K562 (cell line): ENCODE measurements around the gene TCF3. TPM values are rescaled to one million over a fixed set of nuclear protein-coding genes. Genes with fewer than 3 reads are reported as not detected.

Source experiments
- ATAC-seq: fragments of 200-7000 bp; cut with Tn5 transposase; 3 replicates; pipeline ENCODE4 v1.9.1; 2020; ENCODE audit warnings: moderate library complexity
- BruUV-seq: library from RNA; stranded (reverse); fragments of 400-500 nt; replicated peaks from 2 replicates; lab custom pipeline; 2021; lab: Mats Ljungman, UMichigan
- CTCF ChIA-PET: fragments of 300-600 bp; formaldehyde crosslinking; extraction: SDS; loops from one replicate; lab custom pipeline; 2021; ENCODE audit warnings: low intra/inter-chr PET ratio; lab: Yijun Ruan, JAX
- POLR2A ChIA-PET: fragments of 300-600, 350-650 bp; sonication (Branson Sonifier 250); formaldehyde crosslinking; extraction: SDS; loops from one replicate; lab custom pipeline; 2021; ENCODE audit warnings: antibody characterized with exemption, inconsistent platforms; lab: Yijun Ruan, JAX
- DNase-seq, 4 experiments: peaks; one replicate each; pipeline versions ENCODE4 v3.0.0 to v3.0.0-alpha.2; 2011 to 2018; ENCODE audit warnings: low spot score in 3 of 4, mixed read lengths in 3 of 4; ENCODE audit errors: extremely low read depth in 1 of 4
- FAIRE-seq: peaks from 2 replicates; lab custom pipeline; 2011; peaks lifted over from hg19 to GRCh38; lab: Jason Lieb, UNC
- H2AFZ ChIP-seq: 2 replicates; pipeline ENCODE4 v1.6.0; 2011; ENCODE audit warnings: low read depth, low read length, control low read depth, inconsistent platforms
- H3K27ac ChIP-seq: fragments of 200-600 bp; 3 replicates; pipeline ENCODE4 v1.8.0; 2011; ENCODE audit warnings: low read depth, mild to moderate bottlenecking, control low read depth, inconsistent platforms, low read length, moderate library complexity, mixed read lengths; ENCODE audit errors: extremely low read depth
- H3K27me3 ChIP-seq, 2 experiments: fragments of 300-600 bp in 1 of 2; 2 replicates in 1 of 2; 3 replicates in 1 of 2; pipeline versions ENCODE4 v1.6.0 to v1.8.0; 2011; ENCODE audit warnings: inconsistent platforms in 2 of 2, low read length in 2 of 2, mild to moderate bottlenecking in 1 of 2, mixed read lengths in 1 of 2, moderate library complexity in 1 of 2; ENCODE audit not compliant: control insufficient read depth in 2 of 2, insufficient read depth in 2 of 2
- H3K36me3 ChIP-seq: fragments of 300-600 bp; 3 replicates; pipeline ENCODE4 v1.8.0; 2011; ENCODE audit warnings: mild to moderate bottlenecking, low read length, inconsistent platforms; ENCODE audit not compliant: control insufficient read depth, insufficient read depth
- H3K4me1 ChIP-seq, 2 experiments: fragments of 200-600 bp in 1 of 2; replicated peaks in 1 of 2; 2 replicates in 1 of 2; 3 replicates in 1 of 2; pipeline versions ENCODE4 v1.5.1 to v1.8.0; 2011; ENCODE audit warnings: inconsistent platforms in 2 of 2, low read length in 2 of 2, mild to moderate bottlenecking in 1 of 2, mixed read lengths in 1 of 2, moderate library complexity in 1 of 2; ENCODE audit not compliant: control insufficient read depth in 2 of 2, insufficient read depth in 2 of 2
- H3K4me2 ChIP-seq: 2 replicates; pipeline ENCODE4 v1.6.1; 2011; ENCODE audit warnings: low read length, control low read depth, inconsistent platforms, mixed read lengths; ENCODE audit not compliant: insufficient read depth
- H3K4me3 ChIP-seq: fragments of 200-600 bp; sonication (generic), shearing (Covaris generic); 2 replicates; pipeline ENCODE4 v1.5.1; 2016; ENCODE audit warnings: control low read depth, inconsistent platforms
- H3K79me2 ChIP-seq: fragments of 200-600 bp; 3 replicates; pipeline ENCODE4 v1.8.0; 2011; ENCODE audit warnings: low read length, inconsistent platforms; ENCODE audit not compliant: control insufficient read depth, insufficient read depth
- H3K9ac ChIP-seq, 2 experiments: 2 replicates each; pipeline versions ENCODE4 v1.6.0 to v1.6.1; 2011; ENCODE audit warnings: low read depth in 2 of 2, low read length in 2 of 2, control low read depth in 1 of 2, inconsistent platforms in 1 of 2, mild to moderate bottlenecking in 1 of 2, mixed read lengths in 1 of 2; ENCODE audit not compliant: insufficient read depth in 1 of 2
- H3K9me1 ChIP-seq: one replicate; pipeline ENCODE4 v1.6.0; 2011; ENCODE audit warnings: inconsistent platforms, mild to moderate bottlenecking, low read length, moderate library complexity; ENCODE audit not compliant: control insufficient read depth, insufficient read depth
- H3K9me3 ChIP-seq: replicated peaks from 2 replicates; pipeline ENCODE4 v1.5.1; 2011; ENCODE audit warnings: low read depth, low read length, inconsistent platforms; ENCODE audit not compliant: control insufficient read depth, insufficient read depth
- H4K20me1 ChIP-seq: replicated peaks from 2 replicates; pipeline ENCODE4 v1.6.1; 2011; ENCODE audit warnings: low read length, inconsistent platforms, mixed read lengths; ENCODE audit not compliant: control insufficient read depth, insufficient read depth
- CEBPG ChIP-seq, 3 experiments: fragments of 200-800 bp in 1 of 3; sonication (Bioruptor generic) in 1 of 3; sonication (generic) in 1 of 3; formaldehyde crosslinking in 1 of 3; IDR thresholded peaks in 2 of 3; conservative IDR thresholded peaks in 1 of 3; 2 replicates each; pipeline versions ENCODE4 v1.6.1 to v1.8.0; 2016 to 2022; ENCODE audit warnings: missing compliant biosample characterization in 2 of 3, missing genetic modification characterization in 2 of 3, mild to moderate bottlenecking in 1 of 3, missing genetic modification reagents in 1 of 3
- CREM ChIP-seq: IDR thresholded peaks from 2 replicates; pipeline ENCODE4 v1.6.1; 2014; ENCODE audit warnings: antibody characterized with exemption, low read depth
- ELF4 ChIP-seq: fragments of 450-650 bp; formaldehyde crosslinking; IDR thresholded peaks from 2 replicates; pipeline ENCODE4 v1.4.0; 2022; ENCODE audit warnings: missing genetic modification characterization
- KLF10 ChIP-seq: fragments of 250-450 bp; sonication (Bioruptor Pico); IDR thresholded peaks from 2 replicates; pipeline ENCODE4 v1.6.1; 2021; ENCODE audit warnings: matching md5 sums
- NFIC ChIP-seq: fragments of 450-650 bp; IDR thresholded peaks from 2 replicates; pipeline ENCODE4 v1.6.1; 2017; ENCODE audit warnings: mild to moderate bottlenecking, inconsistent platforms
- SUPT5H ChIP-seq: fragments of 450-650 bp; IDR thresholded peaks from 2 replicates; pipeline ENCODE4 v1.6.1; 2016
- TGIF2 ChIP-seq: sonication (generic); formaldehyde crosslinking; IDR thresholded peaks from 2 replicates; pipeline ENCODE4 v1.8.1; 2022; ENCODE audit warnings: mild to moderate bottlenecking, missing genetic modification reagents, moderate library complexity
- ZEB2 ChIP-seq: fragments of 450-650 bp; IDR thresholded peaks from 2 replicates; pipeline ENCODE4 v1.6.1; 2016
- ZNF41 ChIP-seq: fragments of 250-450 bp; sonication (Bioruptor Pico); conservative IDR thresholded peaks from 2 replicates; pipeline ENCODE4 v1.4.0; 2020; ENCODE audit warnings: mild to moderate bottlenecking
- WGBS: fragments of 100-300 bp; shearing (Covaris generic); methylation state at CpG from one replicate; pipeline ENCODE4 v1.1.6; 2016; ENCODE audit warnings: low coverage, mixed read lengths; ENCODE audit not compliant: insufficient coverage; ENCODE audit errors: missing lambda C conversion rate; 5-methylcytosine and 5-hydroxymethylcytosine counted together
- in situ Hi-C: fragments of 300-500 bp; cut with MboI; formaldehyde crosslinking; loops from 4 replicates; pipeline ENCODE4 v1.15.0; 2018; ENCODE audit warnings: inconsistent platforms, mixed read lengths
- intact Hi-C: fragments of 100-400 bp; cut with micrococcal nuclease; formaldehyde crosslinking; loops from 2 replicates; pipeline ENCODE4 v1.14.2; 2022
- polyA plus RNA-seq, 8 experiments: library from polyadenylated mRNA; depleted of rRNA in 4 of 8; stranded (reverse) in 5 of 8; unstranded in 3 of 8; fragments of >200 nt; fragmentation: Nextera tagmentation in 2 of 8; fragmentation: Illumina TruSeq in 1 of 8; extraction: Ambion mirVana in 2 of 8; extraction: Trizol in 1 of 8; gene quantifications; 2 replicates each; pipeline versions ENCODE4 v1.2.1 to v1.2.3, GENCODE V29; 2011 to 2014; ENCODE audit warnings: inconsistent platforms in 1 of 8, missing spikeins in 1 of 8
- total RNA-seq, 7 experiments: library from RNA; depleted of rRNA in 6 of 7; stranded (reverse); fragments of >200 nt in 6 of 7; fragmentation: Illumina TruSeq in 2 of 7; extraction: Trizol in 2 of 7; gene quantifications; 2 replicates each; pipeline versions ENCODE4 v1.2.1 to v1.2.3, GENCODE V29; 2011 to 2021; ENCODE audit warnings: low replicate concordance in 1 of 7
- TF ChIP-seq, protein P1 (sequence below): sonication (generic); formaldehyde crosslinking; IDR thresholded peaks from 2 replicates; pipeline ENCODE4 v1.8.0; 2022; ENCODE audit warnings: missing genetic modification reagents, mild to moderate bottlenecking, moderate library complexity, borderline replicate concordance

The TCF3 gene
- total and polyA plus RNA-seq, 9 of the 15 experiments (the other 6 are each of a cell fraction or from before 2014, with no cell fraction given): 5.6 to 259 (median 84.0) TPM

DNA sequence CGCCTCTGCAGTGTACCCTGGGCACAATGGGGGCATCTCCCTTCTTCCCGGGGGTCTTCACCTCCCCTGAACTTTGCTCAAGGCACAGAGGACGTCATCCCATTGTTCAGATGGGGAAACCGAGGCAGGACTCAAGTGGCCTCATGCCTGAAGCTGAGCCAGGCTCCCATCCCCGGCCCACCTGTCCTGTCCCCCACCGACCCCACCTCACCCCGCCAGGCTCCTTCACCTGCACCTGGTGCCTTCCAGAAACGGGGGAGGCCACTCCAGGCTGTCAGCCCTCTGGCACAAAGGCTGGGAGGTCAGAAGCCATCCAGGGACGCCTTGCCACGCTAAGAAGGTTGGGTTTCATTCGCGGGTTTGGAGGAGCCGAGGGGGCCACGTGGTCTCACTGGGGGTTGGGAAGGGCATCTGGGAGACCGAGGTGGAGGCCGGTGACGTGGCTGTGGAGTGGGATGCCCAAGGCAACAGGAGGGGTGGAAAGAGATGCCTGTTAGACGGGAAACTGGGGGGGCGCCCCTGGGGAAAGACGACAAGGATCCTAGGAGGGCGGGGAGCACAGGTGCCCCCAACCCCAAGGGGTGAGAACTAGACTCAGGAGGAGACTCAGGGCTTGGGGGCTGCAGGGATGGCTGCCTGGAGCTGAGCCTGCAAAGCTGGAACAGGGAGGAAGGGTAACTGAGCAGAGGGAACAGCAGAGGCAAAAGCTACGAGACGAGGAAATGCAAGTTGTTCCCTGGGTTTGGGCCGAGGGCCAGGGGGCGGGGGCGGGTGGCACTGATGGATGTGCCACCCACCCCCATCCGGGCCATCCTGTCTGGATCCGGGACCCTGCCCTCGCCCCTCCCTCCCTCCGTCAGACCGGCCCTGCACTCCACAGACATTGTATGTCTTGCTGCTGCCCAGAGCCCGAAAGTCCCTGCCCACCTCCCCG is 6.0 kb upstream of the TCF3 start:
- CTCF ChIA-PET: no interaction called here

DNA sequence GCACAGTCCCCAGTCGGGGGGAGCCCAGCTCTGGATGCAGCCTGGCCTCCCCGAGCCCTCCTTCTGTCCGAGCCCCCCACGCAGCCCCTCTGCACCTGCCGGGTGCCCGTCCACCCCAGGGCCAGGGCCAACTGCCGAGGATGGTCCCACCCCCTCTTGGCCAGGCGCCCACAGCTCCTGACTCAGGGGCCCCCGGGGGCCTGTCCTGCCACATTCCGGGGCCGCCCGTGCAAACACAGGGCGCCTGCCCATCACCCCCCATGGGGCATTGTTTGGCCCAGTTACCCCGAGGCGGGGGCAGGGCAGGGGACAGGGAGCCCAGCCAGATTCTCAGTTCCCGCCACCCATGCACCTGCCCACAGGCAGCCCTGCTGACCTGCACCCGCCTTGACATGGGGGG is 5.3 kb upstream of the TCF3 start:
- in situ Hi-C loops: loop anchor here (5.0 kb wide), 1 partner anchor 110 kb away; no protein-coding TSS in a partner anchor
- no peak for ATAC-seq
- H3K79me2 ChIP-seq: no peaks in the 10 kb centered on the region
- no peaks in the 10 kb centered on the region for H3K36me3 ChIP-seq
- CTCF ChIA-PET: no interaction called here
- H3K4me3 ChIP-seq: no peak overlapping the region
- no peak overlapping the region for H3K27ac ChIP-seq
- WGBS: 86% methylated on average over 10 of the region's 17 CpGs
- H3K9me1 ChIP-seq: no peaks in the 10 kb centered on the region
- no peak overlapping the region for H2AFZ ChIP-seq
- no peaks in the 10 kb centered on the region for H3K9me3 ChIP-seq
- H3K4me2 ChIP-seq: no peak overlapping the region
- no TSS peak for BruUV-seq
- no peak for FAIRE-seq
- H3K27me3 ChIP-seq: no peaks in the 10 kb centered on the region
- no peaks in the 10 kb centered on the region for H4K20me1 ChIP-seq
- peaks cover 12 to 59% of the 10 kb centered on the region in 2 experiments for H3K4me1 ChIP-seq
- no peak for DNase-seq
- TF ChIP-seq SUPT5H (no peak), CEBPG (CRISPR knock-in tag; IDR thresholded peaks at IDR 0.05) (no peak), CEBPG (tag; conservative IDR thresholded peaks at IDR 0.05 in 1 of 2, IDR thresholded peaks at IDR 0.05 in 1 of 2) (no peak), ZEB2 (no peak), TGIF2 (CRISPR knock-in tag) (no peak), ZNF41 (CRISPR knock-in tag) (no peak), NFIC (peak; percentile 33; the same call in 1 of the 2 replicates), ELF4 (CRISPR knock-in tag) (no peak)
- TF ChIP-seq, protein P1, sequence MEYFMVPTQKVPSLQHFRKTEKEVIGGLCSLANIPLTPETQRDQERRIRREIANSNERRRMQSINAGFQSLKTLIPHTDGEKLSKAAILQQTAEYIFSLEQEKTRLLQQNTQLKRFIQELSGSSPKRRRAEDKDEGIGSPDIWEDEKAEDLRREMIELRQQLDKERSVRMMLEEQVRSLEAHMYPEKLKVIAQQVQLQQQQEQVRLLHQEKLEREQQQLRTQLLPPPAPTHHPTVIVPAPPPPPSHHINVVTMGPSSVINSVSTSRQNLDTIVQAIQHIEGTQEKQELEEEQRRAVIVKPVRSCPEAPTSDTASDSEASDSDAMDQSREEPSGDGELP: no peak
- TF ChIP-seq, all 486 proteins: peak for 1
- POLR2A ChIA-PET: interaction anchor here (1.1 to 1.2 kb wide), 2 partner anchors 14 to 56 kb away, joined by 3 read pairs; no protein-coding TSS in a partner anchor
- intact Hi-C loops: no loop called here
- H3K9ac ChIP-seq: 0 out of 4 replicates have a peak overlapping the region, but pooled peaks of 1 of the 2 experiments have one; percentile 26

More for the DNA sequence above, 6.0 kb upstream of the TCF3 start:
- no peak for FAIRE-seq
- intact Hi-C loops: no loop called here
- H3K9ac ChIP-seq: peak overlapping the region in 1 of 2 experiments; percentile 59; a peak in 1 of 4 replicates
- no peaks in the 10 kb centered on the region for H3K79me2 ChIP-seq
- H3K4me2 ChIP-seq: no peak overlapping the region
- in situ Hi-C loops: loop anchor here (5.0 kb wide), 1 partner anchor 111 kb away; no protein-coding TSS in a partner anchor
- no peak for DNase-seq
- peaks cover 12 to 54% of the 10 kb centered on the region in 2 experiments for H3K4me1 ChIP-seq
- H3K27me3 ChIP-seq: no peaks in the 10 kb centered on the region
- H3K27ac ChIP-seq: no peak overlapping the region
- no TSS peak for BruUV-seq
- H3K4me3 ChIP-seq: no peak overlapping the region
- no peaks in the 10 kb centered on the region for H3K36me3 ChIP-seq
- no peaks in the 10 kb centered on the region for H3K9me3 ChIP-seq
- no peak for ATAC-seq
- TF ChIP-seq KLF10 (CRISPR knock-in tag) (no peak), CREM (0 out of 2 replicates have a peak, but pooled peaks have one; percentile 1)
- 49% methylated on average over 26 of the region's 33 CpGs for WGBS
- no peaks in the 10 kb centered on the region for H4K20me1 ChIP-seq
- H2AFZ ChIP-seq: no peak overlapping the region
- POLR2A ChIA-PET: interaction anchor here (1.1 to 1.2 kb wide), 2 partner anchors 15 to 57 kb away, joined by 3 read pairs; no protein-coding TSS in a partner anchor
- H3K9me1 ChIP-seq: no peaks in the 10 kb centered on the region
